Panc1 (cell line): ENCODE data around the gene RRP7A. TPM values are rescaled to one million over a fixed set of nuclear protein-coding genes. Genes with fewer than 3 reads are reported as not detected.

Source experiments
- ATAC-seq: fragments of 200-7000 bp; cut with Tn5 transposase; 2 replicates; pipeline ENCODE4 v1.9.1; 2020; ENCODE audit warnings: mild to moderate bottlenecking, moderate library complexity
- BruUV-seq: library from RNA; stranded (reverse); fragments of 400-500 nt; replicated peaks from 2 replicates; lab custom pipeline; 2021; lab: Mats Ljungman, UMichigan
- CTCF ChIA-PET: fragments of 300-600 bp; sonication (Branson Sonifier 250); formaldehyde crosslinking; loops from one replicate; lab custom pipeline; 2022; ENCODE audit warnings: antibody characterized with exemption; lab: Charles Lee
- POLR2A ChIA-PET: fragments of 300-600 bp; sonication (Branson Sonifier 250); formaldehyde crosslinking; loops from one replicate; lab custom pipeline; 2022; ENCODE audit warnings: antibody characterized with exemption; lab: Charles Lee
- DNase-seq: peaks from one replicate; pipeline ENCODE4 v3.0.0-alpha.2; 2010; ENCODE audit warnings: low read depth, low spot score
- H3K27ac ChIP-seq: 2 replicates; pipeline ENCODE4 v1.5.1; 2011; ENCODE audit warnings: mild to moderate bottlenecking, low read length, inconsistent platforms
- H3K27me3 ChIP-seq: fragments of 200-500 bp; sonication (Bioruptor generic); 2 replicates; pipeline ENCODE4 v1.6.0; 2014; ENCODE audit warnings: low read length, inconsistent platforms; ENCODE audit not compliant: control insufficient read depth, insufficient read depth
- H3K36me3 ChIP-seq: fragments of 200-500 bp; sonication (Bioruptor generic); 2 replicates; pipeline ENCODE4 v1.5.1; 2014; ENCODE audit warnings: inconsistent platforms, mild to moderate bottlenecking, low read length, moderate library complexity; ENCODE audit not compliant: control insufficient read depth, insufficient read depth
- H3K4me1 ChIP-seq: 2 replicates; pipeline ENCODE4 v1.5.1; 2011; ENCODE audit warnings: inconsistent platforms, mild to moderate bottlenecking, low read length, moderate library complexity; ENCODE audit not compliant: control insufficient read depth, insufficient read depth
- H3K4me3 ChIP-seq, 2 experiments: 2 replicates each; pipeline ENCODE4 v1.5.1; 2011 to 2012; ENCODE audit warnings: low read depth in 2 of 2, low read length in 2 of 2, mild to moderate bottlenecking in 2 of 2, inconsistent platforms in 1 of 2, moderate library complexity in 1 of 2
- H3K9me3 ChIP-seq: fragments of 200-500 bp; sonication (Bioruptor generic); 2 replicates; pipeline ENCODE4 v1.5.1; 2014; ENCODE audit warnings: low read depth, mild to moderate bottlenecking, inconsistent platforms, low read length, moderate library complexity; ENCODE audit not compliant: control insufficient read depth, insufficient read depth
- CTCF ChIP-seq: fragments of 450-650 bp; IDR thresholded peaks from 2 replicates; pipeline ENCODE4 v1.5.1; 2017; ENCODE audit warnings: mild to moderate bottlenecking
- POLR2AphosphoS5 ChIP-seq: IDR thresholded peaks from 2 replicates; pipeline ENCODE4 v1.6.1; 2012; ENCODE audit warnings: mild to moderate bottlenecking, low read depth, low read length, moderate library complexity
- SIN3A ChIP-seq: IDR thresholded peaks from 2 replicates; pipeline ENCODE4 v1.6.1; 2012; ENCODE audit warnings: low read depth, mild to moderate bottlenecking, low read length, moderate library complexity, borderline replicate concordance; ENCODE audit not compliant: insufficient read depth
- TCF7L2 ChIP-seq: IDR thresholded peaks from 2 replicates; pipeline ENCODE4 v1.6.1; 2011; ENCODE audit warnings: mild to moderate bottlenecking, low read depth, low read length, inconsistent platforms
- in situ Hi-C: cut with HindIII; loops from 2 replicates; pipeline ENCODE4 v1.10.0; 2016; ENCODE audit warnings: low sequenced_read_pairs, low pct_unique_long_range_greater_than_20kb
- intact Hi-C: fragments of 100-400 bp; cut with micrococcal nuclease; formaldehyde crosslinking; loops from one replicate; pipeline ENCODE4 v1.10.0; 2022; ENCODE audit not compliant: unreplicated experiment
- total RNA-seq: library from RNA; stranded (reverse); gene quantifications from one replicate; pipeline ENCODE4 v1.2.1, GENCODE V29; 2021; ENCODE audit not compliant: unreplicated experiment
- TF ChIP-seq, protein P1 (sequence below), 2 experiments: IDR thresholded peaks; 2 replicates each; pipeline ENCODE4 v1.6.1; 2011 to 2012; ENCODE audit warnings: low read depth in 2 of 2, control low read depth in 1 of 2, low read length in 1 of 2, mild to moderate bottlenecking in 1 of 2, moderate library complexity in 1 of 2; ENCODE audit not compliant: insufficient read depth in 1 of 2

RRP7A gene
- total RNA-seq, 1 experiment from 2014 or later = 29.8 TPM

DNA sequence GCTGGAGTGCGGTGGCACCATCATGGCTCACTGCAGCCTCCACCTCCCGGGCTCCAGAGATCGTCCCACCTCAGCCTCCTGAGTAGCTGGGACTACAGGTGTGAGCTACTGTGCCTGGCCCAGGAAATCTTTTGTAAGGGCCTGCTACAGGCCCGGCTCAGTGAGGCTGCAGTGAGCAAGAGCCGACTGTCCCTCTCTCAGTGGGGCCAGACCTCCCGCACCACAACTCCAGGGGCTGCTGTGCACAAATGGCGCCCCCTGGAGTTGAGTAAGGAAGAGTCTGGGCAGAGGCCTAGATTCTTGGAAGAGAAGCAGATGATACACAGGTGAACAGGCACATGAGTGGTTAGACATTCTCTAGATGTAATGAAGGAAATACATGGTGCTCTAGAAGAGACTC lies 41.2 kb upstream of the RRP7A start:
- Histone ChIP-seq H3K27ac (no peak overlapping the region), H3K4me1 (no peaks in the 10 kb centered on the region), H3K36me3 (no peaks in the 10 kb centered on the region), H3K9me3 (no peaks in the 10 kb centered on the region), H3K4me3 (no peak overlapping the region), H3K27me3 (no peaks in the 10 kb centered on the region)
- DNase-seq = no peak
- CTCF ChIA-PET = interaction anchor here (0.7 to 0.8 kb wide), 2 partner anchors 28 to 283 kb away, joined by 3 read pairs; no protein-coding TSS in a partner anchor
- no TSS peak for BruUV-seq
- POLR2A ChIA-PET = no interaction called here
- in situ Hi-C loops = no loop called here
- intact Hi-C loops = no loop called here
- ATAC-seq = 0 out of 2 replicates have a peak, but pooled peaks have one; percentile 28
- TF ChIP-seq, protein P1, sequence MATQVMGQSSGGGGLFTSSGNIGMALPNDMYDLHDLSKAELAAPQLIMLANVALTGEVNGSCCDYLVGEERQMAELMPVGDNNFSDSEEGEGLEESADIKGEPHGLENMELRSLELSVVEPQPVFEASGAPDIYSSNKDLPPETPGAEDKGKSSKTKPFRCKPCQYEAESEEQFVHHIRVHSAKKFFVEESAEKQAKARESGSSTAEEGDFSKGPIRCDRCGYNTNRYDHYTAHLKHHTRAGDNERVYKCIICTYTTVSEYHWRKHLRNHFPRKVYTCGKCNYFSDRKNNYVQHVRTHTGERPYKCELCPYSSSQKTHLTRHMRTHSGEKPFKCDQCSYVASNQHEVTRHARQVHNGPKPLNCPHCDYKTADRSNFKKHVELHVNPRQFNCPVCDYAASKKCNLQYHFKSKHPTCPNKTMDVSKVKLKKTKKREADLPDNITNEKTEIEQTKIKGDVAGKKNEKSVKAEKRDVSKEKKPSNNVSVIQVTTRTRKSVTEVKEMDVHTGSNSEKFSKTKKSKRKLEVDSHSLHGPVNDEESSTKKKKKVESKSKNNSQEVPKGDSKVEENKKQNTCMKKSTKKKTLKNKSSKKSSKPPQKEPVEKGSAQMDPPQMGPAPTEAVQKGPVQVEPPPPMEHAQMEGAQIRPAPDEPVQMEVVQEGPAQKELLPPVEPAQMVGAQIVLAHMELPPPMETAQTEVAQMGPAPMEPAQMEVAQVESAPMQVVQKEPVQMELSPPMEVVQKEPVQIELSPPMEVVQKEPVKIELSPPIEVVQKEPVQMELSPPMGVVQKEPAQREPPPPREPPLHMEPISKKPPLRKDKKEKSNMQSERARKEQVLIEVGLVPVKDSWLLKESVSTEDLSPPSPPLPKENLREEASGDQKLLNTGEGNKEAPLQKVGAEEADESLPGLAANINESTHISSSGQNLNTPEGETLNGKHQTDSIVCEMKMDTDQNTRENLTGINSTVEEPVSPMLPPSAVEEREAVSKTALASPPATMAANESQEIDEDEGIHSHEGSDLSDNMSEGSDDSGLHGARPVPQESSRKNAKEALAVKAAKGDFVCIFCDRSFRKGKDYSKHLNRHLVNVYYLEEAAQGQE (IDR thresholded peaks at IDR 0.05; ENCODE audit: insufficient read depth in 1 of 2, low read depth in 2 of 2, low read length in 1 of 2) = no peak

GRCh38 chr22:42560381-42560780 lies 40.8 kb upstream of the RRP7A start:
- intact Hi-C loops (no loop called here), in situ Hi-C loops (no loop called here)
- H3K27me3 ChIP-seq = no peaks in the 10 kb centered on the region
- H3K27ac ChIP-seq = no peak overlapping the region
- no peak overlapping the region for H3K4me3 ChIP-seq
- ChIA-PET CTCF (no interaction called here), POLR2A (no interaction called here)
- H3K4me1 ChIP-seq = no peaks in the 10 kb centered on the region
- DNase-seq (no peak), ATAC-seq (peak; percentile 14; the same call in 1 of the 2 replicates)
- TF ChIP-seq TCF7L2 (no peak), CTCF (no peak), SIN3A (no peak), POLR2AphosphoS5 (no peak)
- no peaks in the 10 kb centered on the region for H3K9me3 ChIP-seq
- BruUV-seq = no TSS peak
- H3K36me3 ChIP-seq = no peaks in the 10 kb centered on the region

- H3K4me3 ChIP-seq = peak within 1 kb of the TSS; percentile 46 to 56
- TF ChIP-seq SIN3A = no peak
- no peak for TF ChIP-seq POLR2AphosphoS5
- TF ChIP-seq TCF7L2 = no peak
- H3K9me3 ChIP-seq = no peaks in the 10 kb centered on the region
- ATAC-seq (peak; percentile 95), DNase-seq (no peak)
- H3K27ac ChIP-seq = no peak within 1 kb of the TSS
- H3K4me1 ChIP-seq = no peaks in the 10 kb centered on the region
- ChIA-PET CTCF (interaction anchor here (0.7 kb wide), 2 partner anchors 136 to 389 kb away, joined by 3 to 5 read pairs; no protein-coding TSS in a partner anchor), POLR2A (no interaction called here)
- BruUV-seq = no TSS peak
- no peaks in the 10 kb centered on the region for H3K36me3 ChIP-seq
- intact Hi-C loops = no loop called here
- no peaks in the 10 kb centered on the region for H3K27me3 ChIP-seq
- in situ Hi-C loops = no loop called here
Measured at GRCh38 chr22:42553475-42554361, 34.1 kb upstream of the RRP7A start, which contains the start of gene SERHL2. Gene SERHL2 (plus strand): TSS chr22:42553956. CDS start chr22:42554021, 65 bp downstream.
